ELF-1 (cell line): Measurements from ENCODE around the gene DUSP16.
"Not testable (repeated sequence)": the region's sequence is repeated elsewhere in the genome, so short reads cannot be mapped to it uniquely, and the experiment has no call there.

Source experiments
- DNase-seq: peaks from one replicate; pipeline ENCODE4 v3.0.0-alpha.2; 2016; ENCODE audit warnings: low read depth, low spot score

The DUSP16 gene, protein sequence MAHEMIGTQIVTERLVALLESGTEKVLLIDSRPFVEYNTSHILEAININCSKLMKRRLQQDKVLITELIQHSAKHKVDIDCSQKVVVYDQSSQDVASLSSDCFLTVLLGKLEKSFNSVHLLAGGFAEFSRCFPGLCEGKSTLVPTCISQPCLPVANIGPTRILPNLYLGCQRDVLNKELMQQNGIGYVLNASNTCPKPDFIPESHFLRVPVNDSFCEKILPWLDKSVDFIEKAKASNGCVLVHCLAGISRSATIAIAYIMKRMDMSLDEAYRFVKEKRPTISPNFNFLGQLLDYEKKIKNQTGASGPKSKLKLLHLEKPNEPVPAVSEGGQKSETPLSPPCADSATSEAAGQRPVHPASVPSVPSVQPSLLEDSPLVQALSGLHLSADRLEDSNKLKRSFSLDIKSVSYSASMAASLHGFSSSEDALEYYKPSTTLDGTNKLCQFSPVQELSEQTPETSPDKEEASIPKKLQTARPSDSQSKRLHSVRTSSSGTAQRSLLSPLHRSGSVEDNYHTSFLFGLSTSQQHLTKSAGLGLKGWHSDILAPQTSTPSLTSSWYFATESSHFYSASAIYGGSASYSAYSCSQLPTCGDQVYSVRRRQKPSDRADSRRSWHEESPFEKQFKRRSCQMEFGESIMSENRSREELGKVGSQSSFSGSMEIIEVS

DNA sequence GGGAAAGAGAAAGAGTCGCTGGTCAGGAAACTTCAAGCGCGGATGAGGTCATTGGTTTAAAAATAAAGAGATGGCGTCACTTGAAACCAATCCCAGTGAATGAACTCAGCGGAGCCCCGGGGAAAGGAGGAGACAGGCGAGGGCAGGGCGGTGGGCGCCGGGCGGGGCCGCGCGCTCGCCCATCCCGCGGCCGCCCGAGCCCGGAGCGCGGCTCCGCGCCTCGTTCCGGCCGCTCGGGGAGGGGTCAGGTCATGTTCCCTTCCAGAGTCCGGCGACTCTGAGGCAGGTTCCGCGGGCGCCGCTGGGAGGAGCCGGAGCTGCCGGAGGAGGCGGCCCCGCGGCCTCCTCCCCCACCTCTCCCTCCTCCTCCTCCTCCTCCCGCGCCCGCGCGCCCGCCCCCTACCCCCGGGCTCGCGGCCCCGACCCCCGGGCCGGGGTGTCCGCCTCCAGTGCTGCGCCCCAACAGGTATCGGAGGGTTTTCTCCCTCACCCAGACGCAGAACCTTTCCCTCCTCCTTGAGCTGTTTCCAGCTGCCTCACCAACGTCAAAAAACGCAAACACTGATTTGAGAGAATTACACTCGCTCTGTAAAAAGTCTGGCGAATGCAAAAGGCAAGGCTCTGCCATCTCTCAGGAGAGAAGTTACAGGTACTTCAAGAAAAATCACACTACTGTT, at the start of gene DUSP16:
Gene DUSP16 (minus strand): TSS at position 279 of the 677 bp plus-strand sequence. CDS start 41,765 bp downstream, outside the sequence.
- DNase-seq = peak; percentile 96

DNA sequence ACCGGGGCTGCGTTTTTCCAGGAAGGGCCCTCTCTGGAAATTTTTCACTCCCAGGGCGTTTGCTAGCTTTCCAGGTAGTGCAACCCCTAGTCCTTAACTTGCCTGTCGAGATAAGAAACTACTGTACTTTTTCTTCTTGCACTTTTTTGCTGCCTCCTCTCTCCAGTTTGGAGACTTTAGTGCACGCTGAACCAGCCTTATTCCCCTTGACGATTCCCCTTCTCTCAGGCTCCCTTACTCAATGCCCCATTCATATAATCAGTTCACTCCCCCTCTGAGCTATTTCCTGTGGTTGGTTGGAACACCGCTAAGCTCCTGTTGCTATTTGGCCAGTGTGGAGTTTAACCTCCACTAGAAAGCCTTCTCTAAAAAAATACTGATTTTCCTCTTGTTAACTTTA, 49.7 kb upstream of the DUSP16 start:
- DNase-seq = no peak

DNA sequence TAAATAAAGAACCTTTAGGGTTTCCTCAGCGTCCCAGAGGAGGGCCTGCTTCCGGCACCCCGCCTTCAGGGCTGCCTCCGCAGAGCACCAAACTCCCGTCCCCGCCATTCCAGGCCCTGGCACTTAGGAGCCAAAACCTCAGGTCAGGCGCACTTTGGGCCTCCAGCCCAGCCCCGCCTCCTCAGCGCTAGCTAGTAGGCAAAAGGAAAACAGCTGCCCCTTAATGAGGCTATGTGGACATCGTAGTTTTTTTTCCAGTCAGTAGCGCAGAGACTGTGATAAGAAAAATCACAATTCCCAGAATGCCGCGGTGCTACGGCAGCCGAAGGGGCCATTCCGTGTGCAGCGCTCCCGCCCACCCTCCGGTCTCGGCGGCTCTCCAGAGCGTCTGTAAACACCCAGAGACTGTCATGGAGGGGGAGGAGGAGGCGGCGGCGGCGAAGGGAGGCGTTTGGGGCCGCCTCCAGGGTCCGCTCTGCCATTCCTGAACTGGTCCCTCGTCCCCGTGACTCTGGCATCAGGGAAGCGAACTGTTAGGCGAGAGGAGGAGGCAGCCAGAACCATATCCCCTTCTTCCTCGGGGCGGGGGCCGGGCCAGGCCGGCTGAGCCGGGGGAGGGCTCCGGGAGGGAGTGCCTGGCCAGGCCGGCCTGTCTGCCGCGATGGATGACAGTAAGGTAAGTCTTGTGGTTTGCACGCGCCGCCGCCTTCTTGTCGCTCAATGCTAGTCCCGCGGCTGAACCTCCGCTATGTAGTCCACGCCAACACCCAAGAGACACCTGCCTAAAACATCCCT, 49.0 kb upstream of the DUSP16 start, which contains the start of gene CREBL2:
Gene CREBL2 (plus strand): TSS at position 365 of the 795 bp plus-strand sequence. CDS start 297 bp downstream, at position 662.
- peak; percentile 98 for DNase-seq

DNA sequence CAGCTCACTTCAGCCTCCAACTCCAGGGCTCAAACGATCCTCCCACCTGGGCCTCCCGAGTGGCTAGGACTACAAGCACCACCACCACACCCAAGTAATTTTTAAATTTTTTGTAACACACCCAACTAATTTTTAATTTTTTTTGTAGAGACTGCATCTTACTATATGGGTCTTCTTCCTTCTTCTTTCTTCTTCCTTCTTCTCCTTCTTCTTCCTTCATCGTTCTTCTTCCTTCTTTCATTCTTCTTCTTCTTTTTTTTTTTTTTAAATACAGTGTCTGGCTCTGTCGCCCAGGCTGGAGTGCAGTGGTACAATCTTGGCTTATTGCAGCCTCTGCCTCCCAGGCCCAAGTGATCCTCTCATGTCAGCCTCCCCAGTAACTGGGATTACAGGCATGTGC, 48.0 kb upstream of the DUSP16 start:
- DNase-seq = no peak

DNA sequence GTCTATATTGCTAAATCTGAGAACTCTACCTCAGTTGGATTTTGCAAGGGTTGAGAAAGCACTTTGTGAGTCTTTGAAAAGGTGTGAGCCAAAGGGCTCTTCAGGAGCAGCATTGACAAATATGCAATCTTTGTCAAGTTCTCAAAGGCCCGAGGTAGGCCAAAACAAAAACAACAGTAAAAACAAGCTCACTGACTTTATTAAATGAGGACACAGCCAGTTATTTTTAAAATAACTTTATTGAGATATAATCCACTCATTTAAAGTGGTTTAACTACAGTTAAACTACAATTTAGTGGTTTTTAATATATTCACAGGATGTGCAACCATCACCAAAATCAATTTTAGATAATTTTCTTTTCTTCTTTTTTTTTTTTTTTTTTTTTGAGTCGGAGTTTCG, 47.0 kb upstream of the DUSP16 start:
- DNase-seq = no peak

DNA sequence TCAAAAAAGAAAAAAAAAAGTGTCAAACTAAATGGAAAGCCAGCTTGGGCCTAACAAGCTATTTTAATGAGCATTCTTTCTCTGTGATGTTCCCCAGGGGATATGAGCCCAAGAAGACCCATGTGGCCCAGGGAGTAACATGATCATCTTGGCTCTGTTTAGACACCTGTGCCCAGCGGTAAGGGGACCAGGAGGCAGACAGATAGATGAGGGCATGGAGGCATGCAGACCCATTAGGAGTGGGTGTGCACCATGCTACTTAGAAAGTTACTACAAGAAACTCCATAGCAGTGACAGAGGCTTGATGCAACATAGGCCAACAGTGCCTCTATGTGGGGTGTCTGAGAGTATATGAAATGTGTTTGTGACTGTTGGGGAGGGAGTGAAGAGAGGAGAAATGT, 45.9 kb upstream of the DUSP16 start:
- DNase-seq = no peak

DNA sequence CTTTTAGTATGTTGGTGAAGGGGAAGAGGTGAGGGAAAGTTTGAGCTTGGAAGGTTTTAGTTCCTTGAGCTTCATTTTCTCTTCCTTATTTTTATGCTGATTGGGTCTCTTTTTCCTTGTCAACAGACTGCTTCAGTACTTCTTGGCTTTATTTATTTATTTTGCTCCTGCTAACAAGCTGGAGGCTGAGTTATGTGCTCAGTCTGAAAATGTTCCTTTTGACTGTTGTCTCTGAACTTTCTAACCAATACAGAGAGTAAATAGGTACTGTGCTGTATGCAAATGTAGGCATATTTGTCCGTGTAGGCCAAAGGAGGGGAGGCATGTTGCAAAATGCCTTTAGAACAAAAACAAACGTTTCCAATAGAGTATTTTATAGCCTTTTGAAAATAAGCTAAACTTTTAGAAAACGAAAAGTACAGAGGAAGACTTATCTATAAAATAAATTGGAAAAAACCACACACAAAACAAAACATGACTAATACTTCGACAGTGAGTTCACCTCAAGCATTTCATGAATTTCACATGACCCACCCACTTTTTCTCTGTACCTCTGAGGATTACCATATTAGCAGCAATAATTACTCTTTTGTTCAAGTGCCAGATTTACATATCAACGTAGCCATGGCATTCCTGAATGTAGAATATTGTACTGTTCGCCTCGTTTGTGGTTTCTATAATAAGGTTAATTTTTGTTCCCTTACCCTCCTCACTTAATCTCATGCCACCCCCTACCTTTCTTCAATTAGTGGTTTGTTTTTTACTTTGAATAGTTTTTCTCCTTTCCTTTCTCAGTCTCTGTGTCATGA, 44.3 kb upstream of the DUSP16 start:
- no peak for DNase-seq

DNA sequence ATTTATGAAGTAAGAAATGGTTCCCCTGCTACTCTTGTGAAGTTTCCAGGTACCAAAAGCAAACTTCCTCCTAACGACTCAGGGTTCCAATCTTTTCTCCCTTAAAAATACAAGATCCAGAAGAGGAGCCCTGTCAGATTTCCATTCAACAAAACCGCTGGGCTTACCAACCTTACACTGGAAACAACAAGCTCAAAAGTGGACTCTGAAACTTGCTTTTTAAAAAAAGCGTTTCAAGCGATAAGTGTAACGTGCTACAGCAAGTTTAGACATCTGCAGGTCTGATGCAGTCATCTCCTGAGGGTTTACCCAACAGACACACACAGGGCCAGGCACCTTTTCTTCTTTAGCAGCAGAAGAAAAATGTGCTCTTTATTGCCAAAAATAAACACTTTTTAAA, 42.1 kb upstream of the DUSP16 start:
- no peak for DNase-seq

DNA sequence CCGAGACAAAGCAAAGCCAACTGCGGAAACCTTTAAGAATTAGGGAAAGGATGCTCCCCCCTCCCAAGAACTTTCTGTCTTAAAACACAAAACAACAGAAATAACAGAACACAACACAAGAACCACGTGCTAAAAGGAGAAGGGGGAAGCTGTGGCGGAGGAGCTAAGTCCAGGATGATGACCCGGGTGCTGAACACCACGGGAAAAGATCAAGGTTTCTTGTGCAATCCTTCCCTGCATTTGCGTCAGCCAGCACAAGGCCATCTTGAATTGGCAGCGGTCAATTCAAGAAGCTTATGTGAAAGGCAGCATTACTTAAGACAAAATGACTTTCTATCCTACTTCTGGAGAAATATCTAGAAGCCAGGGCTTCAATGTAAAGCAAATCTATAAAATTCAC, 38.0 kb upstream of the DUSP16 start:
- no peak for DNase-seq

DNA sequence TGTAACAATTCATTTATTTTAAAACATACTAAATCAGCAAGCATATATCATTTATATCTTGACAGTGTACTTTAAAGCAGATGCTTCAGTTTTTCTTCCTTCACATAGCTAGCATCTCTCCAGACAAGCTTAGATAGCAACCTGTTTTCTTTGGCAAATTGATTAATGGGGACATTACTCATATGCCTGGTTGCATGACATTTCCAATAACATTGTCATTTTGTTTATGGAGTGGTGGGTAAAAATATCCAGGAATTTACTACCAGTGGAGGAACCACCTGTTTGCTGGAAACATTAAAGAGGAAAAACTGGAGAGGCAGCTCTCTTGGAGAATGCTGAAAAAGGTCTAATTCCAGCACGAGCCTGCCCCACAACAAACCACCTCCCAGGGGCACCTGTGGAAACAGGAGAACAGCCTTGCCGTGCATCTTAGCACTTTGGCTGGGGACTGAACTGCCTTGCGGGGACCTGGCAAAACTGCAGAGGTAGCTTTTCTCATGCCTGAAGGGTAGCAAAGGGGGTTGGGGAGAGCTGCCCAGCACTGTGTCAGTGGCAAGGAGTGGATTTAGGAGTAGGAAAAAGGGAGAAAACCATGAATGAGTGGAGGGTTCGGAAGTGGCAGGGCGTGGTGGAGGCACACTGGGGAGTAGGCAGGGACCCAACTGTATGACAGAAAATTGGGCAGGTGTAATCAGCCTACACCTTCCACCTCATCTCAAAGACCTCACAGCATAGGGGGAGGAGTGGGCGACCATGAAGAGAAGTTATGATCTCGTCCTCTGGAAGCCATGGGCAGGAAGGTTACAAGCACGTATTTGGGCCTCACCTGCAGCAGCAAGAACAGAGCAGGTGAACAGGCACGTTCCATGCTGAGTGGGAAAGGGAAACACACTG, 37.3 kb upstream of the DUSP16 start:
- DNase-seq = peak; percentile 20

DNA sequence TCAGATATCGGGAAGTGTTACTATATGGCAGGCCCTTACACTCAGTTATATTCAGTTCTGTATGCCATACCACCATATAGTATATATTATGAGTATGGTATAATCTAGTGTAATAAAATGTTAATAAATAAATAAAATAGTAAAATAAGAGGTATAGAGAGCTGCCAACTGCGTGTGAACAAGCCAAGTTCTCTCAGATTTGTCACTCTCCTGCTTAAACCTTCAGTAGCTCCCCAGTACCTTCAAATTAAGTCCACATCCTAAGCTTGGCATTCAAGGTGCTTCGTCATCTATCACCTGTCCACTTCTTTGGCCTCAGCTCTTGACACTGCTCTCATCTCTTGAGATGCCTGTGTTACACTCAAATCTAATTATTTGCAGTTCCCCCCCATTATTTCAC, 36.2 kb upstream of the DUSP16 start:
- no peak for DNase-seq

DNA sequence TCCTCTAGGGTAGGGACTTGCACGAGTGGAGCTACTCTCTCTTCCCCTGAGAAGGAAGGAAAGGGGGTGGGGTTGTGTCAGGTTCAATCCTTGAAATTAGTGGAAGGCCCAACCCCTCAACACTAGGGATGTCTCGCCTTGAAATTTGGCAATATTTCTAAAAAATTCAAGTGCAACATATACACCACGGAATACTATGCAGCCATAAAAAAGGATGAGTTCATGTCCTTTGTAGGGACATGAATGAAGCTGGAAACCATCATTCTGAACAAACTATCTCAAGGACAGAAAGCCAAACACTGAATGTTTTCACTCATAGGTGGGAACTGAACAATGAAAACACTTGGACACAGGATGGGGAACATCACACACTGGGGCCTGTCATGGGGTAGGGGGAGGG, 33.9 kb upstream of the DUSP16 start:
- DNase-seq = not testable (repeated sequence)

DNA sequence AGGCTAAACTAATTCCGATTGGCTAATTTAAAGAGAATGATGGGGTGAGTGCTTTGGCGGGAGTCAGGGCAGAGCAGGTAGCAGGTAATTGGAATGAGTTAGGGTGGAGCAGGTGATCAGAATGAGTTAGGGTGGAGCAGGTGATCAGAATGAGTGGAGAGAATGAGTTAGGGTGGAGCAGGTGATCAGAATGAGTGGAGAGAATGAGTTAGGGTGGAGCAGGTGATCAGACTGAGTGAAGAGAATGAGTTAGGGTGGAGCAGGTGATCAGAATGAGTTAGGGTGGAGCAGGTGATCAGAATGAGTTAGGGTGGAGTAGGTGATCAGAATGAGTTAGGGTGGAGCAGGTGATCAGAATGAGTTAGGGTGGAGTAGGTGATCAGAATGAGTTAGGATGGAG, 33.3 kb upstream of the DUSP16 start:
- DNase-seq = not testable (repeated sequence)

DNA sequence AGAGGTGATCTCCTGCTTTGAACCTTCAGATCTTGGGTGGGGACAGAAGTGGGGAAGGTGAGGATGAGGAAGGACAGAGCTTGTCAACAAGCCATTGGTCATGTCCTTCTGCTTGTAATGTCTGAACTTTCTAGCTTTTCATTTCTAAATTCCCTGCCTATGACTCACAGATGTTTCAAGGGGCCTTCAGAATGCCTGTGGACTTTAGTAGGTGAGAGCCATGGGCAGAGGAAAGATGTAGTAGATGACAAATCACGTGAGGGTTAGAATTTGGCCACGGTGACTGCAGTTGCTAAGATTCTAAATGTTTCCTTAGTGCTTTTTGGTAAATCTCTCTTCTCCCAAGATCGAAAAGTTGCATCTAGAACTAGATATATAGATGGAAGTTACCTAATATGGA, 30.3 kb upstream of the DUSP16 start:
- DNase-seq = no peak

DNA sequence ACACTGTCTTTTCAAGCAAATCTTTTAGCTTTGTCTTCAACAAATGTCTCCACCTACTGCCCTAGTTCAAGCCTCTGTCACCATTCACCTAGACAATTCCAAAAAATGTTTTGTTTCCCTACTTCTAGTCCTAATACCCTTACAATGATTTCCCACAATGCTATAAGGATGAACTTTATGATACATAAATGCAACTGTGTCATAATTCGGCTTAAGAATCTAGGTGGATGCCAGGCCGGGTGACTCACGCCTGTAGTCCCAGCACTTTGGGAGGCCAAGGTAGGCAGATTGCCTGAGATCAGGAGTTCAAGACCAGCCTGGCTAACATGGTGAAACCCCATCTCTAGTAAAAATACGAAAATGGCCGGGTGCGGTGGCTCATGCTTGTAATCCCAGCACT, 28.3 kb upstream of the DUSP16 start:
- DNase-seq = no peak

DNA sequence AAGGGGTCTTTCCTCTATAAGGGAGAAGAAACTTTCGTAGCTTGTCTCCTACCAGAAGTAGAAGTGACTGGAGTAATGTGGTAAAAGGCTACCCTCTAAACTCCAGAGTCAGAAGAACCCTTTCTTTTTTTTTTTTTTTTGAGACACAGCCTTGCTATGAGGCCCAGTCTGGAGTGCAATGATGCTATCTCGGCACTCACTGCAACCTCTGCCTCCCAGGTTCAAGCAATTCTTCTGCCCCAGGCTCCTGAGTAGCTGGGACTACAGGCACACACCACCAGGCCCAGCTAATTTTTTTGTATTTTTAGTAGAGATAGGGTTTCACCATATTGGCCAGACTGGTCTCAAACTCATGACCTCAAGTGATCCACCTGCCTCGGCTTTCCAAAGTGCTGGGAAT, 25.8 kb upstream of the DUSP16 start:
- DNase-seq = not testable (repeated sequence)

DNA sequence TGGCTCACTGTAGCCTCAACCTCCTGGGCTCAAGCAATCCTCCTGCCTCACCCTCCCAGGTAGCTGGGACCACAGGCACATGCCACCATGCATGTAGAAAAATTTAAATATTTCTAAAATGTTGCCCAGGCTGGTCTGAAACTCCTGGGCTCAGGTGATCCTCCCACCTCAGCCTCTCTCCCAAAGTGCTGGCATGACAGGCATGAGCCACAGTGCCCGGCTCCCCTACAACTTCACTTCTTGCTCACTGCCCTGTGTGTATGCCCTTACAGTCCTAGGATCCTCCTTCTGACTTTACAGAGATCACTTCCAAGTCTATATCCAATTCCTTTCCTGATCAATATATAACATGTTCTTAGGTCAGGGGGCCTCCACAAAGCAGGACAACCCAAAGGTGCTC, 25.2 kb upstream of the DUSP16 start:
- no peak for DNase-seq

DNA sequence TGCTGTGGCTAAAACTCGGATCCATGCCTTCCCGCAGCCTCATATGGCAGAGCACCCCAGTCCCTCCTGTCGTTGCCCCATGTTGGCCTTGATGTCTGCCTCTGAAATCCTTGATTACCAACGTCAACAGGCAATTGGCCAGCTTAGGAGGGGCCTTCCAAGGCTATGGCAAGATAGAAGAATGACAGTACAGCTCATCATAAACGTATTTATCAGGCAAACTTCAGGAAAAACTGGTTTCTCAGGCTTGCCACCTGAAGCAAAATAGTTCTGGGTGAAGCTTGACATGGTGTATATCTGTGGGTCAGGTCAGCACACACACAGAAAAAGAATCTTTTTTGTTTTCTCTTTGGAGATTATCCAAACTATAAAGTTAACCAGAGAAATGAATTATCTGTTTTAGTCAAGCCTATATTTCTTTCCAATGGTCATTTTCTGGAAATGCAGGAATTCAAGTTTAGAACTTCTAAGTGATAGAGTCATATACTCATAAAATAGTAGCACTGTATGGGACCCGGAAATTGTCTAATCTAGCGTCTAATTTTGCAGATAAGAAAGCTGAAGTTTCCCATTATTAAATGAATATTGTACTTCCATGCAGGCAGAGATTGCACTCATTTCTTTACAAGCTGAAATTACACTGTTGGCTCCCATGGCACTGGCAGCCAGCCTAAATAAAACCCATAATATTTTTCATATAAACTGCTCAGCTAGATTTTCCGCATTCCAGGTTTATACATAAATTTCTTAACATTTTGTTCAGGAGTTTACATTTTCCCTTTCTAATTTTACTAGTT, 24.4 kb upstream of the DUSP16 start:
- DNase-seq = peak; percentile 12
